ENCODE results near the gene SERPINB2.

- TF ChIP-seq, protein P1, sequence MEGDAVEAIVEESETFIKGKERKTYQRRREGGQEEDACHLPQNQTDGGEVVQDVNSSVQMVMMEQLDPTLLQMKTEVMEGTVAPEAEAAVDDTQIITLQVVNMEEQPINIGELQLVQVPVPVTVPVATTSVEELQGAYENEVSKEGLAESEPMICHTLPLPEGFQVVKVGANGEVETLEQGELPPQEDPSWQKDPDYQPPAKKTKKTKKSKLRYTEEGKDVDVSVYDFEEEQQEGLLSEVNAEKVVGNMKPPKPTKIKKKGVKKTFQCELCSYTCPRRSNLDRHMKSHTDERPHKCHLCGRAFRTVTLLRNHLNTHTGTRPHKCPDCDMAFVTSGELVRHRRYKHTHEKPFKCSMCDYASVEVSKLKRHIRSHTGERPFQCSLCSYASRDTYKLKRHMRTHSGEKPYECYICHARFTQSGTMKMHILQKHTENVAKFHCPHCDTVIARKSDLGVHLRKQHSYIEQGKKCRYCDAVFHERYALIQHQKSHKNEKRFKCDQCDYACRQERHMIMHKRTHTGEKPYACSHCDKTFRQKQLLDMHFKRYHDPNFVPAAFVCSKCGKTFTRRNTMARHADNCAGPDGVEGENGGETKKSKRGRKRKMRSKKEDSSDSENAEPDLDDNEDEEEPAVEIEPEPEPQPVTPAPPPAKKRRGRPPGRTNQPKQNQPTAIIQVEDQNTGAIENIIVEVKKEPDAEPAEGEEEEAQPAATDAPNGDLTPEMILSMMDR (IDR thresholded peaks at IDR 0.05): no peak
- TF ChIP-seq POLR2A (IDR thresholded peaks at IDR 0.05): no peak
Measured at GRCh38 chr18:63887424-63887823, at the start of gene SERPINB2.
